ENCODE data around the gene ABHD8.
A peak's percentile ranks its signal among the peaks of the same experiment; 100 is the strongest.

Gene ABHD8, protein sequence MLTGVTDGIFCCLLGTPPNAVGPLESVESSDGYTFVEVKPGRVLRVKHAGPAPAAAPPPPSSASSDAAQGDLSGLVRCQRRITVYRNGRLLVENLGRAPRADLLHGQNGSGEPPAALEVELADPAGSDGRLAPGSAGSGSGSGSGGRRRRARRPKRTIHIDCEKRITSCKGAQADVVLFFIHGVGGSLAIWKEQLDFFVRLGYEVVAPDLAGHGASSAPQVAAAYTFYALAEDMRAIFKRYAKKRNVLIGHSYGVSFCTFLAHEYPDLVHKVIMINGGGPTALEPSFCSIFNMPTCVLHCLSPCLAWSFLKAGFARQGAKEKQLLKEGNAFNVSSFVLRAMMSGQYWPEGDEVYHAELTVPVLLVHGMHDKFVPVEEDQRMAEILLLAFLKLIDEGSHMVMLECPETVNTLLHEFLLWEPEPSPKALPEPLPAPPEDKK

GRCh38 chr19:17303167-17303939 lies at the start of gene ABHD8:
TSS of gene ABHD8 (minus strand) at chr19:17303425. CDS start at chr19:17301616, 1,809 bp downstream.
- peak; percentile 98 for DNase-seq (ENCODE audit: low spot score)

DNA sequence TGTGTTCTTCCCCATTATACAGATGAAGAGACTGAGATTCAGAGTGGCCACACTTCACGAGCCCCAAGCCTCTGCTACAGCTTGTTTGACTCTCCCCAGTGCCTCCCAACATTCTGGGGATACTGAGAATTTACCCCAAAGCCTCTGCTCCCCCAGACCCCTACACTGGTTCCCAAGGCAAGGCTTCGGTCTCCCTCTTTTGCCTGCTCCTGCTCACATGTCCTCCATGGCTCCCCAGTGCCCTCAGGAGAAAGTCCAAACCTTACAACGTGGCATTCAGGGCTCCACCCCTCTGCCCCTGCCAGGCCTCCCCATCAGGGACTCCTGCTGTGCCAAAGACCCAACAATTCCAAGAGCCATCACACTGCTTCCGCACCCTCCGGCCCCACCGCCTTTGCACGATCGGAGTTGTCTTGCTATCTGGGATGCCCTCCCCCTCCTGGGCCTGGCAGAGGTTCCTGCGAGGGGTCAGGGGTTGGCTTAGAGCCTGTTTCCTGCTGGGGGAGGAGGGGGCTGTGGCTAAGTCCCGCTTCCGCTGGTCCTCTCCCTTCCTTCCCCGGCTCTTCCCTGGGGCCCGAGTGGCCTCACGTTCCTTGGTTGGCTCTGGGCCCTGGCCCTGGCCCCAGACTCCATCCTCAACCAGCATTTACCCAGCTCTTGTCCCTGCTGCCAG lies 49.5 kb upstream of the ABHD8 start:
- DNase-seq (ENCODE audit: low spot score) = no peak

DNA sequence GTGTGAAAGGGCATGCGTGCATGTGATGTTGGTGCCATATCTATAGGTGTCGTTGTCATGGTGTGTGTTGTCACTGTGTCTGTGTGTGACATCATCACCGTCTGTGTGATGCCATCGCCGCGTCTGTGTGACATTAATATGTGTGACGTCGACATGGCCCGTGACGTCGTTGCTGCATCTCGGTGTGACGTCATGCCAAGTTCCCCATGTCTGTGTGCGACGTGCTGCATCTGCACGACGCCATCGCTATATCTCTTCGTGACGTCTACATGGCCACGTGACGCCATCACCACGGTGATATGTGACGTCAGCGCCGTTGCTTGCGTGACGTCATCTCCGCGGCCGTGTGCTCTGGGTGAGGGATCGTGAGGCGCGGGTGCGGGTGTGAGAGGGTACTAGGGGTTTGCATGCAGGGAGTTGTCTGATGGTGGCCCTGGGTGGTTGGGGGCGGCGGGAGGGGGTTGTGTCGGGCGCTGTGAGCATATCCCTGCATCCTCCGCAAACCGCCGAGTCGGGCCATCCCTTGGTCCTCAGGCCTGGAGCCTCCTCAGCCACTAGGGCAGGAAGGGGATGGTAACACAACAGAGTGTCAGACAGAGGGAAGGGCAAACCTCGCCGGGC lies 48.7 kb upstream of the ABHD8 start:
- DNase-seq (ENCODE audit: low spot score) = no peak

DNA sequence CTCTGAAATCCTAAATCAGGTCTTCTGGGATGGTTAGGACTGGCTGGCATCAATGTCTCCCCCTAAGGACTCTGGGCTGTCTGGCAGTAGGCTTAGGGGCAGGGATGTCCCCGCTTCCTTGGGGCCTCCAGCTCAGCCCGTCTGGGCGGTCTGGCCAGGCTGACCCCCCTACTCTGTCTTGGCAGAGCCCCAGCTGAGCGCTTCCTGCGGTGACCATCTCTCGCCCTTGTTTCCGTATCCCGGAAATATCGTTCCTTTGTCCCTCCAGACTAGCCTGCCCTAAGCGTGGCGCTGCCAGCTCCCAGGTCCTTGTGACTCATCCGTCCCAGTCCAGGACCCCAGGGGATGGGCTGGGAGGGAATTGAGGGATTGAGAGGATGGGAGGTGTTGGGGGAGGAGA lies 45.5 kb upstream of the ABHD8 start:
- DNase-seq (ENCODE audit: low spot score) = no peak

DNA sequence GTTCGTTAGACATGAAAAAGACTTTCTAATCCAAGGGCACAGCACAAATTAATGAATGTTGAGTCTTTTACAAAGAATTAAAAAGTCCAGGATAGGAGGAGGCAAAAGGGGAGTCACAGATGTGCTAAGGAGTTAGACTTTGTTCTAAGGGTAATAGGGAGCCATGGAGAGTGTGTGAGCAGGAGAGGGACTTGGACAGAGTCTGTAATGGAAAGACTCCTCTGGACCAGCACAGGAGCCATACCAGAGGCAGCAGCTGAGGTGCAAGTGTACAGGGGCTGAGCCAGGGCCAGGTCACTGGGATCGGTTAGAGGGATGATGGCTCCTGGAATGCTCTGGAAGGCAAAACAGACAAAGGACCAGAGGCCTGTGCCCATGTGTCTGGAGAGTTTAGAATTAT lies 44.7 kb upstream of the ABHD8 start:
- DNase-seq (ENCODE audit: low spot score) = no peak

GRCh38 chr19:17347361-17347760 lies 44.1 kb upstream of the ABHD8 start:
- DNase-seq (ENCODE audit: low spot score) = no peak

DNA sequence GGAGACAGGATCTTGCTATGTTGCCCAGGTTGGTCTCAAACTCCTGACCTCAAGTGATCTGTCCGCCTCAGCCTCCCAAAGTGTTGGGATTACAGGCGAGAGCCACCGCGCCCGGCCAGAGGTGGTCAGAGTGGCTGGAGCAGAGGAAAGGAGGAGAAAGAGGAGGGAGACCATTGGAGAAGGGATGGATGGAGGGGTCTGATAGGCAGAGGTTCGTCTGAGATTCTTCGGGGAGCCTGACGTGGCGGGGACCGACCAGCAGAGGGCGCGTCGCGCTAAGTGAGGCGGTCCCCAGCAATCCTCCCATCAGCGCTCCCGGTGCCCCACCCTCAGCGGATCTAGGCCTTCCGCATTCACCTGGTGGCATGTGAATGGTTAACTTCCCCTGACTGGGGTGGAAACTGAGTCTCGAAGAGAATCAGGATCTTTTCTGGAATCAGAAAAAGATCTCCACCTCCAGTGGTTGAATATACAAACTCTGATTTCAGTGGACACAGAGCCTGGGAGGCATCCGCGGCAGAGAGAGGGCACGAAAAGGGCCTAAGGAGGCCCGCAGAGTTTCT lies 43.0 kb upstream of the ABHD8 start:
- DNase-seq (ENCODE audit: low spot score) = peak; percentile 63

GRCh38 chr19:17341845-17342244 lies 38.6 kb upstream of the ABHD8 start:
- DNase-seq (ENCODE audit: low spot score) = no peak

GRCh38 chr19:17341386-17341785 lies 38.2 kb upstream of the ABHD8 start:
- no peak for DNase-seq (ENCODE audit: low spot score)

- DNase-seq (ENCODE audit: low spot score) = peak; percentile 13
These were observed 37.7 kb upstream of the ABHD8 start for GRCh38 chr19:17340871-17341357.

- DNase-seq (ENCODE audit: low spot score) = peak; percentile 67
These were observed 37.2 kb upstream of the ABHD8 start for GRCh38 chr19:17340302-17340870.

- DNase-seq (ENCODE audit: low spot score) = peak; percentile 23
These were observed 36.0 kb upstream of the ABHD8 start for GRCh38 chr19:17339088-17339741.

DNA sequence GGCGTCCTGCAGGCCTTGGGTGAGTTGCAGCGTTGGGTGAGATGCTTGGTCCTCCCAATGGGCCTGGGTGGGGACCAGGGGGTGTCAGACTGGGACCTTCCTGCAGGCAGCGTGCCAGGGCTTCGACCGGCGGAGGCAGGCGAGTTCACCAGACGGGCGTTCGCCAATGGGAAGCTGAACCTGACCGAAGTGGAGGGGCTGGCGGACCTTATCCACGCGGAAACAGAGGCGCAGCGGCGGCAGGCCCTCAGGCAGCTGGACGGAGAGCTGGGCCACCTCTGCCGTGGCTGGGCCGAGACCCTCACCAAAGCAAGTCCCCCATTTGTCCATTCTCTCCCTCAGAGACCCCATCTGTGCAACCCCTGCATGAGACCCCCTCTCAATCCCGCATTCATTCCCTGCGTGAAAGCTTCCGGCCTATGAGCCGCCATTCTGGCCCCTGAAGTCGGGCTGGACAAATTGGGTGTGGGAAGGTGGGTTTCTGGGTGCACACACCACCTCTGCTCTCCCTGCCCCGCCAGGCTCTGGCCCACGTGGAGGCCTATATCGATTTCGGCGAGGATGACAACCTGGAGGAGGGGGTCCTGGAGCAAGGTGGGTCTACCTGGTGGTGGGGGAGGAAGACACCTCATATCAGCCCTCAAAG lies 35.3 kb upstream of the ABHD8 start:
- DNase-seq (ENCODE audit: low spot score) = no peak

- peak; percentile 25 for DNase-seq (ENCODE audit: low spot score)
These were observed 34.6 kb upstream of the ABHD8 start for GRCh38 chr19:17337675-17338432.

DNA sequence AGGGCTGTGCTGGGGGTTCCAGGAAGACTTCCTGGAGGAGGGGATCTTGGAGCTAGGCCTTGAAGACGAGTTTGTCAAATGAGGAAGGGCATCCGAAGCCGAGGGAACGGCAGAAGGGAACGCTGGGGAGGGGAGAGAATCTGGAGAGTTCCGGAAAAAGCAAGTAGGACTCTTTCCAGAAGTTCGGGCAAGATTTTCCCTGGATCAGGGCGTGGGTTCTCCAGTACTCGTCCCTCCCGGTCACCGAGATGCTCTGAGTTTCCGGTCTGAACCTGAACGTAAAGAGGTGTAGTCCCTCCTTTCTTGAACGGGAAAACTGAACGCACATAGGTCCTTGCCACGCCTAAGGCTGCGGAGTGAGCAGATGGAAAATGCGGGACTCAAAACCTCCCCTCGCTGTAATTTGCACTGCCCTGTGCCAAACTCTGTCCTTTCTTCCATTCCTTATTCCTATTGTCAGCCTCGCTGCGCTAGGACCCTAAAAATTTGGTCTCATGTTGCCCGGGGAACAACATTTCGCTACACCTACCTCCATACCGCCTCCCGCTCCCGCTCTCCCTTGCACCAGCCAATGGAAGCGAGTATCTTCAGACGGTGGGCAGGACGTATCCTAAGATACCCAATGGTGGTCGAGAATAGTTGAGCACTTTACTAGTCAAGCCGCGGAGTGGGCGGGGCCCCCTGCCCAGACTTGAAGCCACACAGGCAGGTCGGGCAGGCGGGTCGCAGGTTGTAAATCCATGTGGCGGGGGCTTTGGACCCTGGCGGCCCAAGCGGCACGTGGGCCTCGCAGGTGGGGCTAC lies 33.8 kb upstream of the ABHD8 start, which contains the start of gene GTPBP3:
GTPBP3 (plus strand) TSS at position 682 of the 803 bp plus-strand sequence; CDS start at position 741, 59 bp downstream.
- DNase-seq (ENCODE audit: low spot score) = peak; percentile 100

- no peak for DNase-seq (ENCODE audit: low spot score)
These were observed 32.4 kb upstream of the ABHD8 start for GRCh38 chr19:17335575-17335974.

DNA sequence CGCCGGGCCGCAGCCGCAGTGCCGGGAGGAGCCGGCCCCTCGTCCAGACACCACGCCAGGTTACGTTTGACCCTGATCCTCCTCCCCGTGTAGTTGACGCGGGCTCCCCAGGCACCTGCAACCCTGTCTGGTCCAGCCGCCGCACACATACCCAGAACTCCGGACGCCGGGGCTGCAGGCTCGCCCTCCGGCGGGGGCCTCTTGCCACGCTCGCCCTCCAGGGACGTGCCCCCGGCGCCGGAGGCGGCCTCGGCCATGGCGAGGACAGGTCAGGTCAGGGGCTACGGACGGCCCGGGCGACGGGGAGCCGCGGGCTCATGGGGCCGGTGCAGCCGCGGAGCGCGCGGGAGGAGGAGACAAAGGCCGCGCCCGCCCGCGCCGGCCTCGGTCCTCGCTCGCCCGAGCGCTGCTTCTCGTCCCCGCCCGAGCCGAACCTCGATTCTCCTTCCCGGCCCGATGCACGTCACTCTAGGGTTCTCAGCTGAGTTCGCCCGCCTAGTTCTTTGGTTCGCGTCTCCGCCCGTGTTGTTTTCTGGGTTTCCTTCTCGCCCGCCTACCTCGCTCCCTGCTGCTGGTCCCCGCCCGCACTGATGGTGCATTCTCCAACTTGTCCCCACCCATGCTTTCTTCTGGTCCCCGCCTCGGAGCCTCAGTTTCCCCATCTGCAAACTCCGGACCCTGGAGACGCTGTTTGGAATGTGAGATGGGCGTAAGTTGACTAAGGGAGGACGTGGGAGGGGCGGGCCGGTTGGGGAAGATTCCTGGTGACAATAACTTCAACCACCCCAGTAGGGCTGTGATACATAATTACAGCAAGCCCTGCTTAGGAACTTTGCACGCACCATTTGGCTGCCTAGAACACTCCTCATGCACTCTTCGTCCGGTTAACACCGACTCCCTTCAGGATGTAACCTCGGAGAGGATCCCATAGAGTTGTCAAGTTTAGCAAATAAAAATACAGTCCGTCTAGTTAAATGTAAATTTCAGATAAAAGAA lies 31.5 kb upstream of the ABHD8 start, which contains the start of gene ANO8:
ANO8 (minus strand) TSS at position 442 of the 996 bp plus-strand sequence; CDS start at position 257, 185 bp downstream.
- peak; percentile 98 for DNase-seq (ENCODE audit: low spot score)

Measured in cerebellar cortex (tissue), 1 donor.